Retinal pigment epithelial cell (primary cell): ENCODE data around the gene HSF2BP.
"Not testable (repeated sequence)": the region's sequence is repeated elsewhere in the genome, so short reads cannot be mapped to it uniquely, and the experiment has no call there.

ENCODE experiments used
- DNase-seq: peaks from one replicate; pipeline ENCODE4 v3.0.0-alpha.2; 2010; ENCODE audit warnings: low read depth
- H3K4me3 ChIP-seq: 2 replicates; pipeline ENCODE4 v1.5.1; 2011; ENCODE audit warnings: mild to moderate bottlenecking, low read length, control low read depth, moderate library complexity
- TF ChIP-seq, protein P1 (sequence below): conservative IDR thresholded peaks from 2 replicates; pipeline ENCODE4 v1.5.1; 2011; ENCODE audit warnings: low read depth, low read length, control low read depth, inconsistent platforms

The HSF2BP gene

DNA sequence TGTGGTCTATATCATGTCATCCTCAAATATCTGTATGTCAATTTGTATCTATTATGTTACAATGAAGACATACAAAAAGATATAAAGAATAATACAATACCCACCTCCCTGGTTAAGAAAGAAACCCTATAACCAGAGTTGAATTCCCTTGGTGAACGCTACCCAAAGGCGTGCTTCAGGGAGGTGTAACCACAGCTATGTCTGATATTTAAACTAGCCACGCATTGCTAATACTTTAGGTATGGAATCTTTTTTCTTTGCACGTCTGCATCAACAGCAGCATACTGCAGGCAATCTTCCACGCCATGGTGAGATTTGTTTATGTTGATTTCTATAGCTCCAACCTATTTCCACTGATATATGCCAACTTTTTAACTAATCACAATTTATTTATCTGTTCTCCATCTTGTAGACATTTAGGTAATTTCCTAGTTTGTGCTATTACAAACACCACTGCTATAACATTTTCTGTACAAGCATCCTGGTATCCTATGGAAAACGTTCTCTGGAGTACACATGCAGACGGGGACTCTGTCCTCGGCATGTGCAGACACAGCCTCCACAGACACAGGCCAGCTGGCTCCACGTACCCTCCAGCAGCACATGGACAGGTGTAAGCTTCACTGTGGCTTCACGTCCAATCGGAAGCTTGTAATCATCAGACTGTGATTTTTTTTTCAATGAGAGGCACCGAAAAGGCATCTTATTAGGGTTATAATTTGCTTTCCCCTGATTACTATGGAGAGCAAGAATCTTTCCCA lies 58.5 kb downstream of the HSF2BP start:
- DNase-seq = peak; percentile 85

DNA sequence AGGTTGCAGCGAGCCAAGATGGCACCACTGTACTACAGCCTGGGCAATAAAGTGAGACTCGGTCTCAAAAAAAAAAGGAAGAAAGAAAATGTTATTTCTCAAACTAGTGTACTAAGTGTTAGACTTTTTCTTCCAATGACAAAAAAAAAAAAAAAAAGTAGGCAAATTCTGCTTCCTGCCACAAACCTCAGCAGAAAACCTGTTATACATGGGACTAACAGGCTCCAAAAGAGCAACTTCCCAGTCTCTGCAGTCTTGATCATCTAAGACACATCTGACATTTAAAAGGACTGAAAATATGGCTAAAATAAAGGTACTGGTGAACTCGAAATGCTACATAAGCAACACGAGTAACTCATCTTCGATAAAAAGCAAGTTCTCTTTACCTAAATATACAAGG lies 59.6 kb downstream of the HSF2BP start:
- TF ChIP-seq, protein P1, sequence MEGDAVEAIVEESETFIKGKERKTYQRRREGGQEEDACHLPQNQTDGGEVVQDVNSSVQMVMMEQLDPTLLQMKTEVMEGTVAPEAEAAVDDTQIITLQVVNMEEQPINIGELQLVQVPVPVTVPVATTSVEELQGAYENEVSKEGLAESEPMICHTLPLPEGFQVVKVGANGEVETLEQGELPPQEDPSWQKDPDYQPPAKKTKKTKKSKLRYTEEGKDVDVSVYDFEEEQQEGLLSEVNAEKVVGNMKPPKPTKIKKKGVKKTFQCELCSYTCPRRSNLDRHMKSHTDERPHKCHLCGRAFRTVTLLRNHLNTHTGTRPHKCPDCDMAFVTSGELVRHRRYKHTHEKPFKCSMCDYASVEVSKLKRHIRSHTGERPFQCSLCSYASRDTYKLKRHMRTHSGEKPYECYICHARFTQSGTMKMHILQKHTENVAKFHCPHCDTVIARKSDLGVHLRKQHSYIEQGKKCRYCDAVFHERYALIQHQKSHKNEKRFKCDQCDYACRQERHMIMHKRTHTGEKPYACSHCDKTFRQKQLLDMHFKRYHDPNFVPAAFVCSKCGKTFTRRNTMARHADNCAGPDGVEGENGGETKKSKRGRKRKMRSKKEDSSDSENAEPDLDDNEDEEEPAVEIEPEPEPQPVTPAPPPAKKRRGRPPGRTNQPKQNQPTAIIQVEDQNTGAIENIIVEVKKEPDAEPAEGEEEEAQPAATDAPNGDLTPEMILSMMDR = no peak
- no peak overlapping the region for H3K4me3 ChIP-seq
- no peak for DNase-seq

More for the DNA sequence above, 58.5 kb downstream of the HSF2BP start:
- H3K4me3 ChIP-seq = no peak overlapping the region
- TF ChIP-seq, protein P1 = no peak

DNA sequence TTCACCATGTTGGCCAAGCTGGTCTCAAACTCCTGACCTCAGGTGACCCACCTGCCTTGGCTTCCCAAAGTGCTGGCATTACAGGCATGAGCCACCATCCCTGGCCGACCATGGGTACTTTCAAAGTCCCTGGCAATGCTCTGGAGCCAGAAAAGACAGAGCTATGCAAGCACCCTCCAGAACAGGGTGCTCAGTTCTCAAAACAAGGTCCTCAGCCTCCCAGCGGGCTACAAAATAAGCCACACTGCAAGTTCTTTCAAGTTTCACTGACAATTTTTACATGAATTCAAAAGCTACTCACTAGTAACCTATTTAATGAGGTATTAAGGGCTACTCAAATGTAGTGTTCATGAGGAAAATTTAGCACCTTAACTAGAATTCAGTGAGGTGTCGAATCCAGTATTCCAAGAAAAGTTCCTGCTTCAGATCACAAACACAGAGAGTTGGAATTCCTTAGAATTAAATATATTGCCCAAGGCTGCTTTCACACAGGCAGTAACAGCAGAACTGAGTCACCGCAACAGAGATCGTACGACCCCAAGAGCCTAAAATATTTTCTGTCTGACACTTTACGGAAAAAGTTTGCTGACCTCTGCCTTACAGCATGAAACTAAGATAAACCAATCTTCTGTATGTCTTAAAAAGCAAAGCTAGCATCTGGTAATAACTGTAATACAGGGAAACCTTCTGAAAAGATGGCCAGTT lies 60.7 kb downstream of the HSF2BP start:
- TF ChIP-seq, protein P1 = no peak
- H3K4me3 ChIP-seq = no peak overlapping the region
- DNase-seq = peak; percentile 65

DNA sequence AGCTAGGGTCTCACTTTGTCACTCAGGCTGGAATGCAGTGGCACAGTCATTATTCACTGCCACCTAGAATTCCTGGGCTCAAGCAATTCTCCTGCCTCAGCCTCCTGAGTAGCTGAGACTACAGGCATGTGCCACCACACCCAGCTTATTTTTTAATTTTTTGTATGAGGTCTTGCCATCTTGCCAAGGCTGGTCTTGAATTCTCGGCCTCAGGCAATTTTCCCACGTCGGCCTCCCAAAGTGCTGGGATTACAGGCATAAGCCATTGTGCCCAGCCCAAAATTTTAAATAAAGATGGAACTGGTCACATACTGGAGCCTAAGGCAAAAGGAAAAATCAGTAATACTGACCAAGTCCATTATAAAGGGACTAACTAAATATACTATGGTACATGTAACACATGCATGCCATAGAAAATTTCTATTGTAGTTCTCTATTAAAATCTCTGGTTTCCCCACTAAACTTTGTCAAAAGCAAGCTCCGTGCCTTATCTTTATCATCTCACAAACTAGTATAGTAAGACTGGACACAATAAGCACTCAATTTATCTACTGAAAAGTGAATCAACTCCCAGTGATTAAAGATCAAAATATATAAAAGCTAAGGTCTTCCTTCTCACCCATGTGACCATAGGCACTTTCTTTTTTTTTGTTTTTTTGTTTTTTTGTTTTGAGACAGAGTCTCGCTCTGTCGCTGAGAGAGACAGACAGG lies 61.6 kb downstream of the HSF2BP start:
- no peak for DNase-seq
- H3K4me3 ChIP-seq = no peak overlapping the region
- TF ChIP-seq, protein P1 = no peak

DNA sequence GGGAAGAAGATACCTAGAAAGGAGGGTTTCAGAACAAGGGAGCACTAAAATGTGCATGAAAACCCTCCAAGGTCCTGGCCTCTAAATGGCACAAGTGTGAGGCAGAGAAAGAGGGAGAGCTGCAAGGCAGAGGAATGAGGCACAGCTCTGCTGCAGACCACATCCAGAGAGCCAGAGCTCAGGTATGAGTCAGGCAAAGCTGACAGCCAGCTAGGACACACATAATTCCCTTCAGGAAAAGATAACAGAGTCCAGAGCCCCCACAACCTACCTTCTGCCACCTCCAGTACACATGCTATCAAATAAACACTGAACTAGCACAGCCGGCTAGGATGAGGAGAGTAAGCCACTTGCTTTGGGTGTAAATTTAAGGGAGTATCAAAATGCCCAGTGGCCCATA lies 62.2 kb downstream of the HSF2BP start:
- TF ChIP-seq, protein P1 = no peak
- DNase-seq = peak; percentile 74

DNA sequence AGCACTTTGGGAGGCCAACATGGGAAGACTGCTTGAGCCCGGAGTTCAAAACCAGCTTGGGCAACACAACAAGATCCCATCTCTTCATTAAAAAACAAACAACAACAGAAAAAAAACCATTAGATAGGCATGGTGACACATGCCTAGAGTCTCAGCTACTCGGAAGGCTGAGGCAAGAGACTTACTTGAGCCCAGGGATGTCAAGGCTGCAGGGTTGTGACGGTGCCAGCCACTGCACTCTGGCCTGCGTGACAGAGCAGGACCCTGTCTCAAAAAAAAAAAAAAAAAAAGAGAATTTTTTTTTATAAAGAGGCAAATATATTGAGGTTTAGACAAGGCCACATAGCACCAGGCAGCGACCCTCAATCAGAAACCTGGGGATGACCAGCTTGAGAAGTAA lies 62.7 kb downstream of the HSF2BP start:
- TF ChIP-seq, protein P1 = no peak
- no peak overlapping the region for H3K4me3 ChIP-seq
- DNase-seq = no peak

More for the DNA sequence above, 62.2 kb downstream of the HSF2BP start:
- no peak overlapping the region for H3K4me3 ChIP-seq

DNA sequence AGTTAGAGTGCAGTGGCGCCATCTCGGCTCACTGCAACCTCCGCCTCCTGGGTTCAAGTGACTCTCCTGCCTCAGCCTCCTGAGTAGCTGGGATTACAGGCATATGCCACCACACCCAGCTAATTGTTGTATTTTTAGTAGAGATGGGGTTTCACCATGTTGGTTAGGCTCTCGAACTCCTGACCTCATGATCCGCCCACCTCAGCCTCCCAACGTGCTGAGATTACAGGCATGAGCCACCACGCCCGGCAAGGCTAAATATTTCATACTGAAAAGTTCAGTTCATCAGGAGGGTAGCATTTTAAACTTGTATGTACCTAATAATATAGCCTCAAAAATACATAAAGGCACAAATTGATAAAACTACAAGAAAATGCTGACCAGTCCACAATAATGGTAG lies 63.5 kb downstream of the HSF2BP start:
- H3K4me3 ChIP-seq, DNase-seq: not testable (repeated sequence)
